ENCODE measurements around the gene LDLR. TPM values are rescaled to one million over a fixed set of nuclear protein-coding genes. Genes with fewer than 3 reads are reported as not detected.

Gene LDLR
- total RNA-seq, 1 donor from 2014 or later: 45.9 TPM

GRCh38 chr19:11054200-11054599 is 35.1 kb upstream of the LDLR start:
- peaks cover 21 to 25% (median 23%) of the 10 kb centered on the region in 3 donors for H3K36me3 ChIP-seq (ENCODE audit: control insufficient read depth in 3 of 3, insufficient read depth in 3 of 3, low read length in 3 of 3)
- no peak overlapping the region for H3K9ac ChIP-seq (ENCODE audit: low read depth in 1 of 3, low read length in 3 of 3)
- H3K9me3 ChIP-seq (ENCODE audit: control insufficient read depth in 3 of 3, low read length in 3 of 3): no peaks in the 10 kb centered on the region
- peaks cover 0 to 2% (median 0%) of the 10 kb centered on the region in 3 donors for H3K4me1 ChIP-seq (ENCODE audit: control insufficient read depth in 3 of 3, insufficient read depth in 3 of 3, low read length in 3 of 3)
- no peaks in the 10 kb centered on the region for H3K27me3 ChIP-seq (ENCODE audit: control insufficient read depth in 3 of 3, insufficient read depth in 3 of 3, low read length in 3 of 3)
- H3K4me3 ChIP-seq (ENCODE audit: low read length in 3 of 3): no peak overlapping the region
- H3K27ac ChIP-seq (ENCODE audit: low read depth, low read length): no peak overlapping the region

DNA sequence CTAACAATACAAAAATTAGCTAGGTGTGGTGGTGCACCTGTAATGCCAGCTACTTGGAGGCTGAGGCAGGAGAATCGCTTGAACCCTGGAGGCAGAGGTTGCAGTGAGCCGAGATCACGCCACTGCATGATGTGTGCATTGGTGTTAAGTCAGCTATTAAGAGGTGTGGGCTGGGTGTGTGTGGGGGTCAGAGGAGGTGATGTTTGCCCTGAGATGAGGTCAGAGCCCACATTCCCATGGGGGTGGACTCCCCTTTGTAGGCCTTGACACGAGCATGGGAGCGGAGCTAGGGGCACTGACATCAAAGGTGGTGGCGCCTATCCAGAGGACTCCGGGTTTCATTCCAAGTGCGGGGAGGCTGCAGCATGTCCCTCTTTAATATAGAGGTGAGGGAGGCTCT is 34.6 kb upstream of the LDLR start:
- H3K36me3 ChIP-seq (ENCODE audit: control insufficient read depth in 3 of 3, insufficient read depth in 3 of 3, low read length in 3 of 3): peaks cover 23 to 25% (median 24%) of the 10 kb centered on the region in 3 donors
- no peak overlapping the region for H3K9ac ChIP-seq (ENCODE audit: low read depth in 1 of 3, low read length in 3 of 3)

GRCh38 chr19:11058246-11059030 is 30.8 kb upstream of the LDLR start:
- Histone ChIP-seq H3K9me3 (ENCODE audit: control insufficient read depth in 3 of 3, low read length in 3 of 3) (no peaks in the 10 kb centered on the region), H3K27me3 (ENCODE audit: control insufficient read depth in 3 of 3, insufficient read depth in 3 of 3, low read length in 3 of 3) (no peaks in the 10 kb centered on the region), H3K27ac (ENCODE audit: low read depth, low read length) (no peak overlapping the region), H3K9ac (ENCODE audit: low read depth in 1 of 3, low read length in 3 of 3) (no peak overlapping the region), H3K4me1 (ENCODE audit: control insufficient read depth in 3 of 3, insufficient read depth in 3 of 3, low read length in 3 of 3) (peaks cover 0 to 2% (median 0%) of the 10 kb centered on the region in 3 donors), H3K36me3 (ENCODE audit: control insufficient read depth in 3 of 3, insufficient read depth in 3 of 3, low read length in 3 of 3) (peaks cover 28 to 40% (median 39%) of the 10 kb centered on the region in 3 donors), H3K4me3 (ENCODE audit: low read length in 3 of 3) (no peak overlapping the region)

More for the DNA sequence above, 34.6 kb upstream of the LDLR start:
- Histone ChIP-seq H3K4me3 (ENCODE audit: low read length in 3 of 3) (no peak overlapping the region), H3K9me3 (ENCODE audit: control insufficient read depth in 3 of 3, low read length in 3 of 3) (no peaks in the 10 kb centered on the region), H3K27me3 (ENCODE audit: control insufficient read depth in 3 of 3, insufficient read depth in 3 of 3, low read length in 3 of 3) (no peaks in the 10 kb centered on the region), H3K4me1 (ENCODE audit: control insufficient read depth in 3 of 3, insufficient read depth in 3 of 3, low read length in 3 of 3) (peaks cover 0 to 2% (median 0%) of the 10 kb centered on the region in 3 donors), H3K27ac (ENCODE audit: low read depth, low read length) (no peak overlapping the region)

DNA sequence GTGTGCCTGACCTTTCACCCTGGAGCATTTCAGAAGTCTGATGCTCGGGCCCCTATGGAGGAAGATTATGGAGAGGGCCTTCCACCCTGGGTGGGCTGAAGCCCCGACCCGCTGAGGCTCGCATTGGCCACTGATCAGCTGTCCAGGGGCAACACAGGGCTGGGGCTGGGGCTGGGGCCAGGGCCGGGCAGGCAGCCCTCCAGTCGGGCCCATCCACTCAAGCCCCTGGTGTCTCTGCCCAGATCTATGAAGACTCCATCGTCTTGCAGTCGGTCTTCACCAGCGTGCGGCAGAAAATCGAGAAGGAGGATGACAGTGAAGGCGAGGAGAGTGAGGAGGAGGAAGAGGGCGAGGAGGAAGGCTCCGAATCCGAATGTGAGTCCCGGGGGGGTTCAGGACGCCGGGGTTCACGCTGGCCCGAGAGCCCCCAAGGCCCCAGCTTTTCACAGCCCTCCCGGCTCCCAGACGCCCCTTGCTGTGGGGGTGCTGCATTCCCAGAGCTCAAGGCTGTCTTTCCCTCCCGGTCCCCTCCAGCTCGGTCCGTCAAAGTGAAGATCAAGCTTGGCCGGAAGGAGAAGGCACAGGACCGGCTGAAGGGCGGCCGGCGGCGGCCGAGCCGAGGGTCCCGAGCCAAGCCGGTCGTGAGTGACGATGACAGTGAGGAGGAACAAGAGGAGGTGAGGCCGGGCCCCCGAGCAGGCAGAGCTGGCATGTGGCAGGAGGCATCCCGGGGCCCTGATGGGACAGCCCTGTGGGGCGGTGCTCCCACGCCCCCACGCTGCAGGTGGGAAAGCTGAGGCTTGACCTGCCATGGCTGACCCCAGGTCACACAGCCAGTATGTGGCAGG is 29.5 kb upstream of the LDLR start:
- Histone ChIP-seq H3K36me3 (ENCODE audit: control insufficient read depth in 3 of 3, insufficient read depth in 3 of 3, low read length in 3 of 3) (peaks cover 28 to 40% (median 38%) of the 10 kb centered on the region in 3 donors), H3K27ac (ENCODE audit: low read depth, low read length) (no peak overlapping the region), H3K4me3 (ENCODE audit: low read length in 3 of 3) (no peak overlapping the region), H3K27me3 (ENCODE audit: control insufficient read depth in 3 of 3, insufficient read depth in 3 of 3, low read length in 3 of 3) (no peaks in the 10 kb centered on the region), H3K4me1 (ENCODE audit: control insufficient read depth in 3 of 3, insufficient read depth in 3 of 3, low read length in 3 of 3) (no peaks in the 10 kb centered on the region), H3K9me3 (ENCODE audit: control insufficient read depth in 3 of 3, low read length in 3 of 3) (no peaks in the 10 kb centered on the region), H3K9ac (ENCODE audit: low read depth in 1 of 3, low read length in 3 of 3) (no peak overlapping the region)

DNA sequence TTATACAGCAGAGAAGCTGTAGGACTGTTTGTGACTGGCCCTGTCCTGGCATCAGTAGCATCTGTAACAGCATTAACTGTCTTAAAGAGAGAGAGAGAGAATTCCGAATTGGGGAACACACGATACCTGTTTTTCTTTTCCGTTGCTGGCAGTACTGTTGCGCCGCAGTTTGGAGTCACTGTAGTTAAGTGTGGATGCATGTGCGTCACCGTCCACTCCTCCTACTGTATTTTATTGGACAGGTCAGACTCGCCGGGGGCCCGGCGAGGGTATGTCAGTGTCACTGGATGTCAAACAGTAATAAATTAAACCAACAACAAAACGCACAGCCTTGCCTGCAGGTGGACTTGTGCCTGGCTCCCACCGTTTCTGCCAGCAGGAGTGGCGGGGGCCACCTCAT is 27.3 kb upstream of the LDLR start:
- Histone ChIP-seq H3K27me3 (ENCODE audit: control insufficient read depth in 3 of 3, insufficient read depth in 3 of 3, low read length in 3 of 3) (no peaks in the 10 kb centered on the region), H3K4me1 (ENCODE audit: control insufficient read depth in 3 of 3, insufficient read depth in 3 of 3, low read length in 3 of 3) (no peaks in the 10 kb centered on the region), H3K36me3 (ENCODE audit: control insufficient read depth in 3 of 3, insufficient read depth in 3 of 3, low read length in 3 of 3) (peaks cover 23 to 29% (median 29%) of the 10 kb centered on the region in 3 donors), H3K4me3 (ENCODE audit: low read length in 3 of 3) (no peak overlapping the region), H3K27ac (ENCODE audit: low read depth, low read length) (no peak overlapping the region), H3K9me3 (ENCODE audit: control insufficient read depth in 3 of 3, low read length in 3 of 3) (no peaks in the 10 kb centered on the region), H3K9ac (ENCODE audit: low read depth in 1 of 3, low read length in 3 of 3) (no peak overlapping the region)

DNA sequence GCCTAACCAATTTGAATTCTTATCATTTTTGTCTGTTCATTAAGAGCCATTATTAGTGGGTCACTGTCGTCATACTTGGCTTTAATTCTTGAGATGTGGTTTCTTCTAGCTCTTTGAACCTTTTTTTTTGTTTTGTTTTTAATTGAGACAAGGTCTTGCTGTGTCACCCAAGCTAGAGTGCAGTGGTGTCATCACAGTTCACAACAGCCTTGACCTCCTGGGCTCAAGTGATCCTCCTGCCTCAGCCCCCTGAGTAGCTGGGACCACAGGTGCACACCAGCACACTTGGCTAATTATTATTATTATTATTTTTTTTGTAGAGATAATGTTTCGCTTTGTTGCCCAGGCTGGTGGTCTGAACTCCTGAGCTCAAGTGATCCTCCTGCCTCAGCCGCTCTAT is 25.8 kb upstream of the LDLR start:
- H3K36me3 ChIP-seq (ENCODE audit: control insufficient read depth in 3 of 3, insufficient read depth in 3 of 3, low read length in 3 of 3): peaks cover 21 to 27% (median 26%) of the 10 kb centered on the region in 3 donors
- H3K4me1 ChIP-seq (ENCODE audit: control insufficient read depth in 3 of 3, insufficient read depth in 3 of 3, low read length in 3 of 3): no peaks in the 10 kb centered on the region
- H3K27ac ChIP-seq (ENCODE audit: low read depth, low read length): no peak overlapping the region
- no peak overlapping the region for H3K9ac ChIP-seq (ENCODE audit: low read depth in 1 of 3, low read length in 3 of 3)
- H3K9me3 ChIP-seq (ENCODE audit: control insufficient read depth in 3 of 3, low read length in 3 of 3): no peaks in the 10 kb centered on the region
- no peaks in the 10 kb centered on the region for H3K27me3 ChIP-seq (ENCODE audit: control insufficient read depth in 3 of 3, insufficient read depth in 3 of 3, low read length in 3 of 3)
- H3K4me3 ChIP-seq (ENCODE audit: low read length in 3 of 3): no peak overlapping the region

- Histone ChIP-seq H3K4me1 (ENCODE audit: control insufficient read depth in 3 of 3, insufficient read depth in 3 of 3, low read length in 3 of 3) (no peaks in the 10 kb centered on the region), H3K4me3 (ENCODE audit: low read length in 3 of 3) (no peak overlapping the region), H3K27ac (ENCODE audit: low read depth, low read length) (no peak overlapping the region), H3K9me3 (ENCODE audit: control insufficient read depth in 3 of 3, low read length in 3 of 3) (no peaks in the 10 kb centered on the region), H3K36me3 (ENCODE audit: control insufficient read depth in 3 of 3, insufficient read depth in 3 of 3, low read length in 3 of 3) (peaks cover 13 to 22% (median 21%) of the 10 kb centered on the region in 3 donors), H3K9ac (ENCODE audit: low read depth in 1 of 3, low read length in 3 of 3) (no peak overlapping the region), H3K27me3 (ENCODE audit: control insufficient read depth in 3 of 3, insufficient read depth in 3 of 3, low read length in 3 of 3) (no peaks in the 10 kb centered on the region)
Observed at GRCh38 chr19:11064831-11065303, 24.4 kb upstream of the LDLR start.

GRCh38 chr19:11066326-11066725 is 22.9 kb upstream of the LDLR start:
- H3K27ac ChIP-seq (ENCODE audit: low read depth, low read length): no peak overlapping the region
- peaks cover 11 to 12% (median 12%) of the 10 kb centered on the region in 3 donors for H3K36me3 ChIP-seq (ENCODE audit: control insufficient read depth in 3 of 3, insufficient read depth in 3 of 3, low read length in 3 of 3)

GRCh38 chr19:11067356-11068113 is 21.7 kb upstream of the LDLR start:
- H3K27me3 ChIP-seq (ENCODE audit: control insufficient read depth in 3 of 3, insufficient read depth in 3 of 3, low read length in 3 of 3): no peaks in the 10 kb centered on the region
- H3K4me1 ChIP-seq (ENCODE audit: control insufficient read depth in 3 of 3, insufficient read depth in 3 of 3, low read length in 3 of 3): no peaks in the 10 kb centered on the region
- H3K36me3 ChIP-seq (ENCODE audit: control insufficient read depth in 3 of 3, insufficient read depth in 3 of 3, low read length in 3 of 3): peaks cover 4 to 5% (median 4%) of the 10 kb centered on the region in 3 donors
- no peak overlapping the region for H3K9ac ChIP-seq (ENCODE audit: low read depth in 1 of 3, low read length in 3 of 3)
- no peak overlapping the region for H3K4me3 ChIP-seq (ENCODE audit: low read length in 3 of 3)
- no peaks in the 10 kb centered on the region for H3K9me3 ChIP-seq (ENCODE audit: control insufficient read depth in 3 of 3, low read length in 3 of 3)
- H3K27ac ChIP-seq (ENCODE audit: low read depth, low read length): no peak overlapping the region

More at GRCh38 chr19:11066326-11066725, 22.9 kb upstream of the LDLR start:
- no peak overlapping the region for H3K9ac ChIP-seq (ENCODE audit: low read depth in 1 of 3, low read length in 3 of 3)
- no peaks in the 10 kb centered on the region for H3K27me3 ChIP-seq (ENCODE audit: control insufficient read depth in 3 of 3, insufficient read depth in 3 of 3, low read length in 3 of 3)
- H3K4me3 ChIP-seq (ENCODE audit: low read length in 3 of 3): no peak overlapping the region
- no peaks in the 10 kb centered on the region for H3K9me3 ChIP-seq (ENCODE audit: control insufficient read depth in 3 of 3, low read length in 3 of 3)
- no peaks in the 10 kb centered on the region for H3K4me1 ChIP-seq (ENCODE audit: control insufficient read depth in 3 of 3, insufficient read depth in 3 of 3, low read length in 3 of 3)

Measured in skeletal muscle tissue (tissue), 4 donors.